Myocyte (in vitro differentiated cells): Measurements from ENCODE around the gene ZBTB14. TPM values are rescaled to one million over a fixed set of nuclear protein-coding genes. Genes with fewer than 3 reads are reported as not detected.

Source experiments
- DNase-seq: peaks from one replicate; pipeline ENCODE4 v3.0.0-alpha.2; 2012; ENCODE audit warnings: low read depth
- polyA plus RNA-seq: library from polyadenylated mRNA; unstranded; fragments of >200 nt; gene quantifications from one replicate; pipeline ENCODE4 v1.2.1, GENCODE V29; 2012; ENCODE audit warnings: missing spikeins
- total RNA-seq: library from RNA; depleted of rRNA; stranded (reverse); fragments of >200 nt; gene quantifications from 2 replicates; pipeline ENCODE4 v1.2.3, GENCODE V29; 2014

The ZBTB14 gene
- 16.3 and 20.5 TPM in 2 replicates for total RNA-seq
- 7.5 TPM for polyA plus RNA-seq

- no peak for DNase-seq
Measured at GRCh38 chr18:5295231-5295920, at the start of gene ZBTB14. Gene ZBTB14, minus strand, starts transcription at chr18:5295726. Its CDS starts 2,480 bp downstream, at chr18:5293246.

- no peak for DNase-seq
Measured at GRCh38 chr18:5339202-5339834, 43.8 kb upstream of the ZBTB14 start.

GRCh38 chr18:5334456-5335075 is 39.0 kb upstream of the ZBTB14 start:
- DNase-seq, result no peak

- no peak for DNase-seq
Measured at GRCh38 chr18:5318061-5318700, 22.7 kb upstream of the ZBTB14 start.

GRCh38 chr18:5317186-5317585 is 21.7 kb upstream of the ZBTB14 start:
- no peak for DNase-seq

- no peak for DNase-seq
Measured at GRCh38 chr18:5315838-5316237, 20.3 kb upstream of the ZBTB14 start.

GRCh38 chr18:5311301-5311989 is 15.9 kb upstream of the ZBTB14 start:
- no peak for DNase-seq

- no peak for DNase-seq
Measured at GRCh38 chr18:5309888-5310470, 14.5 kb upstream of the ZBTB14 start.

- no peak for DNase-seq
Measured at GRCh38 chr18:5305835-5306234, 10.3 kb upstream of the ZBTB14 start.

GRCh38 chr18:5304232-5304631 is 8.7 kb upstream of the ZBTB14 start:
- DNase-seq, result no peak

GRCh38 chr18:5303636-5304035 is 8.1 kb upstream of the ZBTB14 start:
- DNase-seq, result no peak

GRCh38 chr18:5302606-5303005 is 7.1 kb upstream of the ZBTB14 start:
- DNase-seq, result no peak

GRCh38 chr18:5300476-5301010 is 5.0 kb upstream of the ZBTB14 start:
- DNase-seq, result no peak

GRCh38 chr18:5298156-5298852 is 2.8 kb upstream of the ZBTB14 start:
- DNase-seq, result no peak

GRCh38 chr18:5297597-5297996 is 2.1 kb upstream of the ZBTB14 start:
- no peak for DNase-seq

GRCh38 chr18:5296706-5297320 is 1.3 kb upstream of the ZBTB14 start:
- DNase-seq, result peak; percentile 85

- peak; percentile 98 for DNase-seq
Measured at GRCh38 chr18:5295981-5296705, 617 bp upstream of the ZBTB14 start.

GRCh38 chr18:5294457-5295230 is 882 bp downstream of the ZBTB14 start:
- DNase-seq, result peak; percentile 72
